Measurements from ENCODE around the gene FRY.

Gene FRY

DNA sequence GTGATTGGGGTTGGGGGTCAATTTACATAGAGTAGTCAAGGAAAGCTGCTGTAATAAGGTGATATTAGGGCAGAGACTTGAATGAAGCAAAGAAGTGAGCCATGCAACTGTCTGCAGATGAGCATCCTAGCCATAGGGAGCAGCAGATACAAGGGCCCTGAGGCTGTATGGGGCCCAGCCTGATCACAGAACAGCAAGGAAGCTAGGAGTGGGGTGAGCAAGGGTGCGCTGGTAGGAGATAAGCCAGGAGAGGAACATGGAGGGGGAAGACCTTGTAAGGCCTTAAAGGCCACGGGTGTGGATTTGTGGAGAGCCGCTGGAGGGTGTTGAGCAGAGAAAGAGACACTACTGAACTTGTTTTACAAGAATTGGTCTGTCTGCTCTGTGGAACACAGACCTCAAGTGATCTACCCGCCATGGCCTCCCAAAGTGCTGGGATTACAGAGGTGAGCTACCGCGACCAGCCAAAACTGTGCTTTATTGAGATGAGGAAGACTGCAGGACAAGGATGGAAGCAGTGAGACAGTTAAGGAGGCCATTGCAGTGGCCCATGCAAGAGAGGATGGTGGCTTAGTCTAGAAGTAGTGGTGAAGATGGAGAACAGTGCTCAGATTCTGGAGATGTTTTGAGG, 190.6 kb downstream of the FRY start:
- DNase-seq (ENCODE audit: low read depth) = no peak

DNA sequence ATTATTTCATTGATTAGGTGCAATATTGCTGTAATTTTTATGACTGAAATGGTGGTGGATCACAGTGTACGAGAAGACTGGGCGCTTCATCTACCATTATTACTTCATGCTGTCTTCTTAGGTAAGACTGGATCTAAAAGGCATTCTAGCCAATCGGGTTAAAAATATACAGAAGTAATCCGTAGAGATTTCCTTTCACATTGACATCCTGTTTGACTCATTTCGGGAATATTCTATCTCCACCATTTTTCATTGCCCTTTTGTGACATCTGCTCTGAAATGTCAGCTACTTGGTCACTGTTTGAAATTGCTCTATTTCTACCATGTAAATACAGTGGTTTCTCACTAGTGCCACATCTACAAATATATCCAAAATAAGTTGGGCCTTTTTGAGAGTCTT, 193.3 kb downstream of the FRY start:
- no peak for DNase-seq (ENCODE audit: low read depth)

DNA sequence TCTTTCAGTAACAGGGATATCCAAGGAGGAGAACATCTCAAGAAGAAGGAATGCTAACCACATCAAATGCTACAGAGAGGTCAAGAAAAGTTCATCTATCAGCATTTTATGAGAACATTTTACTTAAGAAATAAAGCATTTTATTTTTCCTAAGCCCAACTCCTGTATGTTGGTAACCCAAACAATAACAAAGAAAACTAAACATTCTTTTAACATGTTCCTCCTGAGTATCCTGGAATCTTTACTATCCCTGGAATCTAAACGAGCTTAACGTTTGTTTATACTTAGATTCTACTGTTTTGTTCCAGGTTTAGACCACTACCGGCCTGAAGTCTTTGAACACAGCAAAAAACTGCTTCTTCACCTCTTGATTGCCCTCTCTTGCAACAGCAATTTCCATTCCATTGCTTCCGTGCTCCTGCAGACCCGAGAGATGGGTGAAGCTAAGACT, 193.9 kb downstream of the FRY start:
- no peak for DNase-seq (ENCODE audit: low read depth)

DNA sequence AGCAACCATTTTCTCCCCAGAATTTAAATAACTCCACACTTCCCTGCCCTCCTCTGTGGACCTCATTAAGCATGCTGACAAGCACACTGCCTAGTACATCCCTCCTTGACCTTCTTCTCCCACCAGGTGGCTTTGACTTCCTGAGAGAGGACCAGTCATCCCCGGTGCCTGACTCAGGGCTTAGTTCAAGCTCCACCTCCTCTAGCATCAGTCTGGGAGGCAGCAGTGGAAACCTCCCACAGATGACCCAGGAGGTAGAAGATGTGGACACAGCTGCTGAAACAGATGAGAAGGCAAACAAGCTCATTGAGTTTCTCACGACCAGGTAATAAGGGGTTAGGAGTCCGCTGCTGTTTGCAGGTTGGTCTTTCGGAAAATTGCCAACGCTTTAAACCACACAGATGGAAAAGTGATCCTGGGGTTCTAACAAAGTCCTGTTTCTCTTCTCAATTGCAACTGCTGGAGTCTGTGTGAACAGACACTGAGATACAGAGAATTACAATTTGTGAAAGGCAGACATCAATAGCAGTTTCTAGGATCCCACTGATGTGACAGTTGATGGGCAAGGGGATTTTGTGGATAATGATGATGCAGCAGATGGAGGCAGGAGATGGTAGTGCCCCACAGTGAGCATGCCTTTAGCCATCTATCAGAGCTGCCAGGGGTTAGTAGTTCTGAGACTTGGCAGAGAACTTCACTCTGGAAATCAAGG, 196.9 kb downstream of the FRY start:
- no peak for DNase-seq (ENCODE audit: low read depth)

- DNase-seq (ENCODE audit: low read depth) = no peak
Observed at GRCh38 chr13:32229443-32229842, 197.9 kb downstream of the FRY start.

DNA sequence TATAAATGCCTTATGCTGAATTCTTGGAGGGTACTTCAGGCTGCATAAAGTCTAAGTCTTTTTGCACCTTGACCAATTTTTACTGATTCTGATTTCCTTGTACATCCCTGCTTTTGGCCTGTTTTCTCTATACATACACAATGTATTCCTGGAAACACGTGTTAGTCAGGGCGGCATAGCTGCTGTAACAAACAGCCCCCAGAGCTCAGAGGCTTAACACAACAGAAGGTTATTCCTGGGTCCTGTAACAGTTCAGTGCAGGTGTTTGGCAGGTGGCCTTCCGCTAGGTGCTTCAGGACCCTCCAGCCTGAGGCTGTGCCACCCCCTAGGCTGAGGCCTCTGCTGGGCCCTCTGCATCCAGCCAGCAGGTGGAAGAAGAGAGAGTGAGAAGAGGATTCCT, 200.7 kb downstream of the FRY start:
- no peak for DNase-seq (ENCODE audit: low read depth)

GRCh38 chr13:32233062-32233461, 201.5 kb downstream of the FRY start:
- DNase-seq (ENCODE audit: low read depth) = no peak

GRCh38 chr13:32234914-32235313, 203.3 kb downstream of the FRY start:
- no peak for DNase-seq (ENCODE audit: low read depth)

DNA sequence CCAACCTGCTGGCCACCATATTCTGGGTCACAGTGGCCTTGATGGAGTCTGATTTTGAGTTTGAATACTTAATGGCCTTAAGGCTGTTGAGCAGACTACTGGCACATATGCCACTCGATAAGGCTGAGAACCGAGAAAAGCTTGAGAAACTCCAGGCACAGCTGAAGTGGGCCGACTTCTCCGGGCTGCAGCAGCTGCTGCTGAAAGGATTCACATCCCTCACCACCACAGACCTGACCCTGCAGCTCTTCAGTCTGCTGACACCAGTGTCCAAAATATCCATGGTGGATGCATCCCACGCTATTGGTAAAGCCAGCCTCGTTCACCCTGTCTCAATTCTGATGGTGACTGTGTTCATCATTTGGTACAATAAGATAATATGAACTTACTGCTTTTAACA, 206.1 kb downstream of the FRY start:
- DNase-seq (ENCODE audit: low read depth) = no peak

GRCh38 chr13:32243695-32244094, 212.1 kb downstream of the FRY start:
- DNase-seq (ENCODE audit: low read depth) = no peak

GRCh38 chr13:32245555-32245954, 214.0 kb downstream of the FRY start:
- no peak for DNase-seq (ENCODE audit: low read depth)

DNA sequence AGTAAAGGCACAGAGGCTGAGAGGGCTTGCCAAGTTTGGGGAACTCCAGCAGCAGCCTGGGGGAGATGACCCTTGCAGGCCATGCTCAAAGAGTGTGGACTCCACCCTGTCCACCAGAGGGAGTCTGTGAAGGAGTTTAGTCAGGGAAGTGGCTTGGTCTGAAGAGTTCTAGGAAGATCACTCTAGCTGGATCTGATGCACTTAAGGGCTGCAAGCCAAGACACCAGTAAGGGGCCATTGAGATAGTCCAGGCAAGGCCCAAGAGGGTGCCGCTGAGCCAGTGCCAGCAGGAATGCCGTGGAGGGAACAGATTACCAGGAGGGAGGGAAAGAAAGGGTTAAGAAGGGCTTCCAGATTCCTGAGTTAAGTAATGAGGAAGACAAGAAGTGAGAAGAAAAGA, 214.9 kb downstream of the FRY start:
- DNase-seq (ENCODE audit: low read depth) = no peak

- no peak for DNase-seq (ENCODE audit: low read depth)
Observed at GRCh38 chr13:32247887-32248286, 216.3 kb downstream of the FRY start.

DNA sequence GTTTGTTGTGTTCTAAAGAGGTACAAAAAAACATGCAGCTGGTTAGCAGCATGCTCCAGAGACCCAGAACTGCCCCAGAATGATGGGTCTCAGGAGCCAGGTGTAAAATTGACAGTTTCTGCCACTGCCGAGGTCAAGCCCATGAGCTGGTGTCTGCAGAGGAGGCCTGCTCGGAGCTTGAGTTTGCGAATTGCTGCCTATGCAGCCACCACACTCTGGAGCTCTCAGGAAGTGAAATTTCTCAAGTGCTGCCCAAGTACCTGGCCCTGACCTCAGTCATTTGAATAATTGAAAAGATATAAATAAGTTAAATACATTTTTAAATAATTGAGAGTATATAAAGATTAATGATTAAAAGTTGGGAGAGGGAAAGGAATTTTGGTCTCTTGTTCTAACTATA, 217.2 kb downstream of the FRY start:
- no peak for DNase-seq (ENCODE audit: low read depth)

DNA sequence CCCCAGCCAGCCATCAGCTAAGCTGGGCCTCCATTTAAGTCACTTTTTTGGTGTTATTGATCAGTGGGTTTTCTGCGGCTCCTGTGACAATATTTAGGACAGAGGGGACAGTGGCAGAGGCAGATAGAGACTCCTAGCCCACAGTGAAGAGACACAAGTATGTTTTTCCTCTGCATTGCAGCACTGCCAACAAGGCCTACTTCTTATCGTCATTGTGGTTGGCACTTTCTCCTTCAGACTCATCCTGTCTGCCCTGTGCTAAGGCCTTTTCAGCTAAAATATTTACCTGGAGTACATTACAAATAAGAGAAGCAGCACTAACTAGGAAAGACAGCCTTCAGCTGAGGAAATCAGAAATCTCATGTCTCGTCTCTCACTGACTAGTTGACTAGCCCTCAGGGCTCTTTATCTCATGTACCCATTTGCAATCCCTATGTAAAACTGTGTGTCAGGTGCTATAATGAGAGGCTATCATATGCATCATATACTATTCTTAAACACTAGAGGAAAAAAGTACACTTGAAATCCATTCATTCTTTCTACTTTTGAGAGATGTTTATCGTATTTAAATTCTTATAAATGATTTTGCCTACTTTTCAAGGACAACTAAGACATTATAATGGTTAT, 221.4 kb downstream of the FRY start:
- no peak for DNase-seq (ENCODE audit: low read depth)

- no peak for DNase-seq (ENCODE audit: low read depth)
Observed at GRCh38 chr13:32253911-32254399, 222.4 kb downstream of the FRY start.

- no peak for DNase-seq (ENCODE audit: low read depth)
Observed at GRCh38 chr13:32254416-32254815, 222.8 kb downstream of the FRY start.

GRCh38 chr13:32254916-32255723, 223.5 kb downstream of the FRY start:
- no peak for DNase-seq (ENCODE audit: low read depth)

DNA sequence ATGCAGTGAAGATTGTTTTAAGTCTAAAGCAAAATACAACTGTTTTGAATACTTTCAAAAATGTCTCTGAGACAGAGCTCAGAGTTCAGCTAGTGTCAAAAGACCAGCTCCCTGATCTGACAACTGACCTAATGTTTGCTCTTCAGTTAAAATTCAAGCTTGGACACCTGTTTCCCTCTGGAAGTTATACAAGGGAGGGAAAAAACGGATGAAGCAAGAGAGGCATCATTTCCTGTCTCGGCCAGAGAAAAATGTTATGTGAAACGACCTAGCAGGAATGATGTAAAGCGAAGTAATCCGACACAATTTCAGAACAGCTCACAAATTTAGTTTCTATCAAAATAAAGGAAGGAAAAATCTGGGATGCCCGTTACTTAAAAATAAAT, 224.1 kb downstream of the FRY start:
- DNase-seq (ENCODE audit: low read depth) = no peak

DNA sequence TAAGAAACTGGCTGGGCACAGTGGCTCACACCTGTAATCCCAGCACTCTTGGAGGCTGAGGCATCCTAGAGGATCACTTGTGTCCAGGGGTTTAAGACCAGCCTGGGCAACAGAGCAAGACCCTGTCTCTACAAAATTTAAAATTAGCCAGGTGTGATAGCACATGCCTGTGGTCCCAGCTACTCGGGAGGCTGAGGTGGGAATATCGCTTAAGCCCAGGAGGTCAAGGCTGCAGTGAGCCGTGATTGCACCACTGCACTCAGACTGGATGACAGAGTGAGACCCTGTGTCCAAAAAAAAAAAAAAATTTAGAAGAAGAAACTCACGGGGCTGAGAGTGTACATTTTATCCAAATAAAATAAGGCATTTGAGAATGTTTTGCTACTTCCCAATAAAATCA, 224.7 kb downstream of the FRY start:
- no peak for DNase-seq (ENCODE audit: low read depth)

GRCh38 chr13:32257649-32258048, 226.1 kb downstream of the FRY start:
- DNase-seq (ENCODE audit: low read depth) = no peak

DNA sequence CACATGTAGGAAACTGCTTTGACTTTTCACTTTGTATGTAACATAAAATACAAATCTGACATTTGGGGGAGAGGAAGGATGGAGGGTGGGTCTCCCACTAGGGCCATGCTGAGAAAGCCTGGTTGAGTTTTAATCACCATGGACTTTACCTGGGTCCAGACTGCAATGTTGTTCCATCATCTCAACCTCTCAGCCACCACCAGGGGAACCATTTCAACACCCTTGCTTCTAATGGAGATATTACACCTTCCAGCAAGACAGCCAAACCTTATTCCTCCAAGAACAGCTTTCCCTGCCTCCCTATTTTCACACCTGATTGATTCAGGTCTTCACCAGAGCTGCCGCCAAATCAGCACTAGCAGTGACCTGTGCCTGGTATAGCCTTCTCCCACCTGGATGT, 227.5 kb downstream of the FRY start:
- DNase-seq (ENCODE audit: low read depth) = no peak

DNA sequence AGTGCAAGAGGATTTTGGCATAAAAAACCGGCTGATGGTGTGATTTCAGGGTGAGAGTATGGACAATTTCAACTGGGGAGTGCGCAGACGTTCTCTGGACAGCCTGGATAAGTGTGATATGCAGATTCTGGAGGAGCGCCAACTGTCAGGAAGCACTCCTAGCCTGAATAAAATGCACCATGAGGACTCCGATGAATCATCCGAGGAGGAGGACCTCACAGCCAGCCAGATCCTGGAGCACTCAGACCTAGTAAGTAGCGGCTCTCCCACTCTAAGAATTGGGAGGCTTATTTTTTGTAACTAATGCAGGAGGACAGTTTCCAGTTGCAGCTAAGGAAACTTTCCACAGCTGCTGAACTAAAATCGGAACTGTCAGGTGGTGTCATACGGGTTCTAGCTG, 230.0 kb downstream of the FRY start:
- DNase-seq (ENCODE audit: low read depth) = no peak
